Measurements from ENCODE around the gene HLA-G.

GRCh38 chr6:29814379-29815117, 13.1 kb upstream of the HLA-G start:
- TF ChIP-seq, protein P1, sequence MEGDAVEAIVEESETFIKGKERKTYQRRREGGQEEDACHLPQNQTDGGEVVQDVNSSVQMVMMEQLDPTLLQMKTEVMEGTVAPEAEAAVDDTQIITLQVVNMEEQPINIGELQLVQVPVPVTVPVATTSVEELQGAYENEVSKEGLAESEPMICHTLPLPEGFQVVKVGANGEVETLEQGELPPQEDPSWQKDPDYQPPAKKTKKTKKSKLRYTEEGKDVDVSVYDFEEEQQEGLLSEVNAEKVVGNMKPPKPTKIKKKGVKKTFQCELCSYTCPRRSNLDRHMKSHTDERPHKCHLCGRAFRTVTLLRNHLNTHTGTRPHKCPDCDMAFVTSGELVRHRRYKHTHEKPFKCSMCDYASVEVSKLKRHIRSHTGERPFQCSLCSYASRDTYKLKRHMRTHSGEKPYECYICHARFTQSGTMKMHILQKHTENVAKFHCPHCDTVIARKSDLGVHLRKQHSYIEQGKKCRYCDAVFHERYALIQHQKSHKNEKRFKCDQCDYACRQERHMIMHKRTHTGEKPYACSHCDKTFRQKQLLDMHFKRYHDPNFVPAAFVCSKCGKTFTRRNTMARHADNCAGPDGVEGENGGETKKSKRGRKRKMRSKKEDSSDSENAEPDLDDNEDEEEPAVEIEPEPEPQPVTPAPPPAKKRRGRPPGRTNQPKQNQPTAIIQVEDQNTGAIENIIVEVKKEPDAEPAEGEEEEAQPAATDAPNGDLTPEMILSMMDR (IDR thresholded peaks at IDR 0.05) = no peak
- no peak for TF ChIP-seq EP300 (IDR thresholded peaks at IDR 0.05)
- TF ChIP-seq POLR2A (IDR thresholded peaks at IDR 0.05) = no peak

Measured in tibial nerve (tissue), 4 donors.